CD4-positive, alpha-beta T cell treated with Interleukin-21 for 1 hour (primary cell): Measurements from ENCODE around the gene NDUFA11.

ENCODE experiments used
- DNase-seq: peaks from one replicate; pipeline ENCODE4 v3.0.0-alpha.2; 2020

Gene NDUFA11

DNA sequence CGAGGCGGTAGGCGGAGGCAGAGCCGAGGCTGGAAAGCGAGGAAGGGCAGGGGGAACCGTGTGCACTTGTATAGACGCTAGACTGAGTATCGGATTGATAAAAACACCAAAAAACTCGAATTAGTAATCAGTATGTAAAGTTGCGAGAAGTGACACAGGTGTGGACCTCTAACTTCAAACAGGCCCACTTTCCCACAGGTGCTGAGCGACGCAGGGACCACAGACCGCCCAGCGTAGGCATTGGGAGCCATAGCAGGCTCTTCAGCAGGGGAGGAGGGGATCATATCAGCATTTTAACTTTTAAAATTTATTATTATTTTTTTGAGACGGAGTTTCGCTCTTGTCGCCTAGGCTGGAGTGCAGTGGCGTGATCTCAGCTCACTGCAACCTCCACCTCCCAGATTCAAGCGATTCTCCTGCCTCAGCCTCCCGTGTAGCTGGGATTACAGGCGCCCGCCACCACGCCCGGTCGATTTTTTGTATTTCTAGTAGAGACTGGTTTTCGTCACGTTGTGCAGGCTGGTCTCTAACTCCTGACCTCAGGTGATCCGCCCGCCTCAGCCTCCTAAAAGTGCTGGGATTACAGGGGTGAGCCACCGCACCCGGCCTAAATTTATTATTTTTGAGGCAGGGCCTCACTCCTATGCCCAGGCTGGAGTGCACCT lies 1.7 kb upstream of the NDUFA11 start:
- DNase-seq: no peak

- DNase-seq: peak; percentile 100
Observed at GRCh38 chr19:5904352-5905113, 943 bp upstream of the NDUFA11 start, which contains the start of gene VMAC. Gene VMAC (plus strand): TSS chr19:5904872. CDS start chr19:5904891, 19 bp downstream.

DNA sequence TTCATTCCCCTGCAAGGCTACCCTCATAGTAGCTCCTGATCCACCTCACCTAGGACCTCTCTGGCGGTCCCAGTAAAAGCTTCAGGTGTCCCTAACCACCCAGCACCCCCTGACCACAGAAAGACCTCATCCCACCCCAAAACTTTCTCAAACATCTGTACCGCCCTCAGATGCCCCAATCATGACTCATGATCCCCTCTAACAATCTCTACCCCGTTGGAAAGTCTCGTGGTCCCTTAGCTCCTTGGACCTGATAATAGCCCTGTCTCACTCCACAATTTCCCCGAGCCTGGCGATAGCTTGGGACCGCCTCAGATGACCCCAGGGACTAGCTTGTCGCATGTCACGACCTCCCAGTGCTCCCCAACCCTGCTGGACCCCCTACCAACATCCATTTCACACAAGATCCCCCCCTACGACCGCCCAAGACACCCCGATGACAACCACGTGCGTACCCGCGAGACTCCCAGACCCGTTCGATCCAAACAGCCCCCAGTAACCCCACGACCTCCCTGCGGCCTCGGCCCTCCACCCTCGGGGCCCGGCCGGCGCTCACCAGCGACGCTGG lies 450 bp downstream of the NDUFA11 start:
- DNase-seq: no peak

DNA sequence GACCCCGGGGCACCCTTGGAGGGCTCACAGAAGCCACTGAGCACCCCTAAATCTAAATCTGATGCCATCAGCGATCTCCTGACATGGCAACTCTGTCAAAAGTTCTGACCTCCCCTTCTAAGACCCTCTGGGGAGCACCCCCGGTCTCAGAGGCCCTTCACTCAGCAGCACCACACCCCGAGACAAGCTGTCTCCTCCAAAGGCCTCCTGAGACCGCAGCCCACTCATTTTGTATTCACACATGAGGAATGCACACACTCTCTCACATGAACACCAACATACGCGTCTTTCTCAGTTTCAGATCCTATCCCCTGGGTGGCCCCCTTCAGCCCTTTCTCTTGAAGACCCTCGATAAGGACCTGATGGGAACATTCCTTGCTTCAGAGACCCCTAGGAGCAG lies 2.6 kb downstream of the NDUFA11 start:
- DNase-seq: no peak

DNA sequence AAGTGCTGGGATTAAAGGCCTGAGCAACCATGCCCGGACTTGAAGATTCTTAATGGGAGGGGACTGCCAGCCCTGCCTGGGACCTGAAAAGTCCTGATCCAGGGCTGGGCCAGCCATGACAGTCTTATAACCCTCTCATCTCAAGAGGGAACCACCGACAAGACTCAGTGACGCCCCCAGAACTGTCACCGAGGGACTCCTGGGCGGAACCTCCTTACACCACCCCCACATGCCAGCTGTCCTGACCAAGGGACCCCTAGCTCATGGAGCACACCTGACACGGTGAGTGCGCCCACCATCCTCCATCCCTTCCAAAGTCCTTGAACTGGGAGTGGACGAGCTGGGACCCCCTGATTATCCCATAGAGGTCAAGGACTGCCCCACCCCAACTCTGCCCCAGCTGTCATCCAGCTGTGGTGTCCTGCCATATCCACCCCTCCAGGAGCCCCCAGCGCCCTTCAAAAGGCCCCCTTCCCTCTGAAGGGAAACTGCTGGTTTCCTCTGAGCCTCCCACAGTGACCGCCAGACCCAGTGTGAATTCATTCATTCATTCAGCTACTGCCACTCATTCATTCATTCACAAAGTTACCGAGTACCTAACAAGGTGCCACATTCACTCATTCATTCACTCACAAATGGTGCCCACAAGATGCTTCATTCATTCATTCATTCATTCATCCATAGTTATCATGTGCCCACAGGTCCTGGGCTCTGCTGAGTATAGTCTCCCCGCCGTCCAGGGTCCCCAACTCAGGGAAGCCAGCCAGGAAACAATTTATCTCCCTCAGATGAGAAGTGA lies 3.7 kb downstream of the NDUFA11 start:
- no peak for DNase-seq

DNA sequence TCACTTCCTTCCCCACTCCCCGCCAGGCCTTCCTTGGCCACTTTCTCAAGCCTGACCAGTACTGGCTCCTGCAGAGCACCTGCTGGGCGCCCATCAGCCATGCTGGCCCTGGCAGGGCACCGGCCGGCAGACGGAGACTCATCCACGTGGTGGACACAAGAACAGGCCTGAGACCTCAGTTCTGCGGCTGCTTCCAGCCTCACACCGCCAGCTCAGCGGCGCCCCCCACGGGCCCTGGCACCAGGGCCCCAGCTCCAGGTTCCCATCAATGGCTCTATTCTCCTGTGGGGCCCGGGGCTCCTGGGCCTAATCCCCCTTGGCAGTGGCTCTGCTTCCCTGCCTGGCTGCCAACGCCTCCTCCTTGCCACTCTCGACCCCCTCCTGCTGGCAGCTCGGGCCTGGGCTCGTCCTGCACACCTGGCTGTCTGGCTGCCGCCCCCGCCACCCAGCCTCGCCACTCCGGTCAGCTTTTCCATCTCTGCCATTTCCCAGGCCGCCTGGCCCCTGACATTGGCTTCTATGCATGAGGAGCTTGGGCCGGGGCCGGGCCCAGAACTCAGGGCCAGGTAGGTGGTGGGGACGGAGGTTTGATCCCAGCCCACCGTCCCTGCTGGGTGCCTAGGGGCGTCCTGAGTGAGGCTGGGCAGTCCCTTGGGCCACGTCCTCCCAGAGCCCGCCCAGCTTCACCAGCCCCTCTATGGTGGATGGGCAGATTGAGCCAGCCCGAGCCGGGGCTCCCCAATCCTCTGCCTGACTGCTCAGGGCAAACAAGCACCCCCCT lies 6.2 kb downstream of the NDUFA11 start:
- no peak for DNase-seq

GRCh38 chr19:5896365-5897076 lies 7.1 kb downstream of the NDUFA11 start:
- no peak for DNase-seq

DNA sequence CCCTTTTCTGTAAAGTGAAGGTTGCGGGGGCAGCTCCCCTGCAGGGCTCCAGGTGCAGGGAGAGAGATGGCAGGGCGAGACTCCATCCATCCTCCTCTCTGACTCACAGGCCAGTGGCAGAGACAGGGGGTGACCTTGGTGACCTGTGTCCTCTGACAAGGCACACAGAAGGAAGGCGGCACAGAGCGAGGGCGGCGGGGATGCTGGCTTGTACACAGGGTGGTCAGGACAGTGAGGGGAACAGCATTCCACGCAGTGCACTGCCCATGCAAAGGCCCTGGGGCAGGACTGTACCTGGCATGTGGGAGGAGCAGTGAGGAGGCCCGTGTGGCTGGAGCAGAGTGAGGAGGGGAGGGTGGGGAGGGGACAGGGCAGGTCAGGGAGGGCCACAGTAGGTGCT lies 7.7 kb downstream of the NDUFA11 start:
- no peak for DNase-seq

DNA sequence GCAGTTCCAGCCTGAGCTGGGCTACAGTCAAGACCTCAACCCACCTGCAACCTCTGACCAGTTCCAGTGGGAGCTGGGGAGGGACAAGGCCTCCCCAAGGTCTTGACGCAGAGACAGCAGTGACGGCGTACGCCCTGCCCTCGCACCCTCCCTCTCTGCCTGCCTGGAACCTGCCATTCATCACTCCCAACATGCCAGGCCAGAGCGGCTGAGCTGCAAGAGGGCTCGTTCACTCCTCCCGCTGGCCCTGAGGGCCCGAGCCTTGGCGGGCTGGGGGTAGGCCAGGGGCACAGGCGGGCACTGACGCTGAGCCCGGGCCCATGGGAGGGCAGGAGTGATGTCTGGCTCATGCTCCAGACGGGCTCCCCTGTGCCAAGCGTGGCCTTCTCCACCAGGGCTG lies 8.2 kb downstream of the NDUFA11 start:
- DNase-seq: no peak

GRCh38 chr19:5894704-5895349 lies 8.8 kb downstream of the NDUFA11 start:
- DNase-seq: no peak

DNA sequence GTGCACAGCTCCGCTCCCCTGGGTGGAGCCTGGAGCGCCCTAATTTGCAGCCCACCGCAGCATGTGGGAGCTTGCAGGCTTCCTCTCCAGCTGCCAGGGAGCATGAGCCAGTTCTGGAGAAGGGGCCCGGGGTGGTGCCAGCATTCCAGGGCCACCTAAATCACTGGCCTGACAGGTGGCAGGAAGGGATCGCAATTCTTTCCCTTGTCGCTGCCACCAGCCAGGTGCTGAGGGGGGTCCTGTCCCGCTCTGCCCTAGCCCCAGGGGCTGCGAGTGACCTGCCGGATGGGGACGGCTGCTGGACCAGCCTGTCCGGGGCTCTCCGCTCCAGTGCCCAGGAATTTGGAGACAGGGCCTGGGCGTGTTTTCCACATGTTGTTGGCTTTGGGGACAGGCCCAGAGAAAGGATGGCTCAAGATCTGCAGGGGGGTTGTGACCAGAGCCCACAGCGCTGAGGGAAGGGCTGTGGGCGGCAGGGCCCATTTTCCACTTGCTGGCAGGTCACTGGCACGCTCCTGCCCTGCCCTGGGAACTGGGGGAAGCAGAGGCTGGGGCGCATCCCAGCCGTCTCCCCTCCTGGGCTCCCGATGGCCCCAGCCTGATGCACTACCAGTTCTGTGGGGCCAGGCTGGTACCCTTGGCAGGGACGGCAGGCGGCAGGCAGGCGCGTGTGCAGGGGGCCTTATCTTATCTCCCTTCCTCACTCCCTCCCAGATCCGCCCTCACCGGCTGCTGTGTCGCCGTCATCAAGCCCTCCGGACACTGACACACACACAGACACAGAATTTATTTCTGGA lies 9.5 kb downstream of the NDUFA11 start:
- DNase-seq: no peak

DNA sequence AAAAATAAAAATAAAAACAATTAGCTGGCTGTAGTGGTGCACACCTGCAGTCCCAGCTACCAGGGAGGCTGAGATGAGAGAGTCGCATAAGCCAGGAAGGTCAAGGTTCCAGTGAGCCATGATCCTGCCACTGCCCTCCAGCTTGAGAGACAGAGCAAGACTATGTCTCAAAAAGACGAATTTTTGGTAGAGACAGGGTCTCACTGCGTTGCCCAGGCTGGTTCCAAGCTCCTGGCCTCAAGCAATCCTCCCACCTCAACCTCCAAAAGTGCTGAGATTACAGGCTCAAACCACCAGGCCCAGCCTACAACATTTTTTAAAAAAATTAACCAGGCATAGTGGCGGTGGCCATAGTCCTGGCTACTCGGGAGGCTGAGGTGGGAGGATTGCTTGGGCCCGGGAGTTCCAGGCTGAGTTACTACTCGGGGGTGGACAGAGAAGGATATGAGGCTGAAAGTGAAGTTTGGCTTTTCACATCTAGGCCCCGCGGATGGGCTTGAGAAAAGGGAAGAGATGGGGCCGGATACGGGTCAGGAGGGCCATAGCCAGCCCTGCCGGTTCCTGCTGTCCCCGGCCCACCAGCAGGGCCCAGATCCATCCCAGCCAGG lies 10.2 kb downstream of the NDUFA11 start:
- no peak for DNase-seq

GRCh38 chr19:5892772-5893275 lies 10.8 kb downstream of the NDUFA11 start:
- no peak for DNase-seq

DNA sequence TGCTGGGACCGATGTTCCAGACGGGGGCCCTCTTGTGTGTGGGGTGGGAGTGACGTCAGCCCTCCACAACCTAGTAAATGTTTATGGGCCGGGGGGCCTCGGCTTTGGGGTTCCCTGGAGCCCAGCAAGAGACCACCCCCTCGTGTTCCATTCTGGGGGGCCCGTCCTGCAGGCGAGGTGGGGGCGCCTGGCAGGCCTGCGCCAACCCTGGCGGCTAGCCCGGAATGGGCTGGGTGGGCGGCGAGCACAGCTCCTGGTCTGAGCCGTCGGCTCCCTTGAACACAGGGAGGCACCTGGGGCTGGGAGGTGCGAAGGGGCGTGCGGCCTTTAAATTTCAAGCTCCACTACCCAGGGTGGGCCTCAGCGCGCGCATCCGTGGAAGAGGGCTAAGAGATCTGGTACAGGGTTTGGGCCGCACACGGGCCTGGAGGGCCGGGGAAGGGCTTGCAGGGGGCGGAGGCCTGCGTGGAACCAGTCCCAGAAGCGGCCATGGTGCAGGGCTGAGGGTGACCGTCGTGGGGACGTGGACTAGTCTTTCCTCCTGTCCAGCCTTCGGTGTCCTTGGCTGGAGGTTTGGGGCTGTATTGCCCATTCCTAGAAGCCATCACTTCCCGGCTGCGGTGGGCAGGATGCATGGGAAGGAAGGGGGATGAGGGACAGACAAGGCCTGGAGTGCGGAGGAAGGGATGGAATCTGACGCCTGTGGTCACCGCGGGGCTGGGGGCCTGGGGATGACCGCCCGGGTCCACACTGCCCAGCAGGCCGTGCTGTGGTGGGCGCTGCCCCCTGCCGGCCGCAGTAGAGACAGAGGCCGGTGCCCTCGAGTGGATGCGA lies 11.4 kb downstream of the NDUFA11 start:
- DNase-seq: peak; percentile 6

DNA sequence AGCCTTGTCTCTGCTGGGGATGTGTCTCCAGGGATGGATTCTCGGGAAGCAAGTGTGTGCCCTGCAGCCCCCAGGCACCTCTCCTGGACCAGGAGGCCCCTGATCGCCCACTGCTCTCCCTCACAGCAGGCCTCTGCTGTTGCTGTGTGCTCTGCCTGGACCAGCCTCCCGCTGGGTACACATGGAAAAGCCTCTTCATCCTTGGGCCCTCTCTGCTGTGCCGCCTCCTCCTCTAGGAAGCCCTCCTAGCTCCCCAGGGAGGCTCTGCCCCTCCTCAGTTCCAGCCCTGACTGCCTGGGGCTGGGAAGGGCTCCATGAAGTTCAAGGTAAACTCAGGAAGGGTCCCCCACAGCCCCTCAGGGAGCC lies 12.0 kb downstream of the NDUFA11 start:
- no peak for DNase-seq

DNA sequence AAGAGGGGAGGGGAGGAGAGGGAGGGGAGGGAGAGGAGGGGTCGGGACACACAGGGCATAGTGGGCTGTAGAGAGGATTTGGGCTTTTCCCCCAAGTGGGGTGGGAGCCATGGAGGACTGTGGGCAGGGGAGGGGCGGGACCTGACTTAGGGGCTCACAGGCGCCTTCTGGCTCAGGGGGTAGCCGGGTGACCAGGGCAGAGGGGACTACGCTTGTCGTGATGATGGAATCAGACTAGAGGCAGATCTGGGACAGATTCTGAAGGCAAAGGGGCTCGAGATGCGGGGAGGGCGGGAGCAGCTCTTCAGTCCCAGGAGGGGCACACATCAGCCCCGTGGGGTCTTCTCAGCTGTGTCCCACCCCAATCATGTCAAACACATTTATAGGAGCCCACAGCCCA lies 13.5 kb downstream of the NDUFA11 start:
- no peak for DNase-seq

GRCh38 chr19:5889288-5889971 lies 14.2 kb downstream of the NDUFA11 start:
- no peak for DNase-seq
